AG04449 (cell line): ENCODE data around the gene SLC66A1.
"Not testable (repeated sequence)": the region's sequence is repeated elsewhere in the genome, so short reads cannot be mapped to it uniquely, and the experiment has no call there.

Source experiments
- CTCF ChIA-PET: fragments of 350-600 bp; formaldehyde crosslinking; extraction: SDS; loops from one replicate; lab custom pipeline; 2021; ENCODE audit warnings: antibody characterized with exemption; lab: Yijun Ruan, JAX
- POLR2A ChIA-PET: fragments of 400-600, 350-600 bp; formaldehyde crosslinking; extraction: SDS; loops from one replicate; lab custom pipeline; 2020; ENCODE audit warnings: antibody characterized with exemption, inconsistent platforms; lab: Yijun Ruan, JAX
- DNase-seq: peaks from one replicate; pipeline ENCODE4 v3.0.0-alpha.2; 2010; ENCODE audit warnings: low read depth, low spot score
- H3K4me3 ChIP-seq: 2 replicates; pipeline ENCODE4 v1.5.1; 2011; ENCODE audit warnings: low read depth, mild to moderate bottlenecking, control low read depth, low read length
- CTCF ChIP-seq: IDR thresholded peaks from one replicate; pipeline ENCODE4 v1.5.1; 2011; ENCODE audit warnings: mild to moderate bottlenecking, moderate library complexity, low read length, control low read depth, inconsistent platforms; ENCODE audit not compliant: insufficient read depth; ENCODE audit errors: missing control alignments

Gene SLC66A1

GRCh38 chr1:19311931-19312781 is at the start of gene SLC66A1, which contains the start of gene AKR7A2:
SLC66A1 (plus strand) TSS chr1:19312326; CDS start chr1:19317678, 5,352 bp downstream.
AKR7A2 (minus strand) TSS chr1:19312144; CDS start chr1:19312124, 20 bp downstream.
- H3K4me3 ChIP-seq, result peak within 1 kb of the TSS; percentile 83
- no peak for DNase-seq
- TF ChIP-seq CTCF, result no peak
- ChIA-PET POLR2A (interaction anchor here (0.6 to 1.5 kb wide), 2 partner anchors 24 to 51 kb away, joined by 3 to 4 read pairs; no protein-coding TSS in a partner anchor), CTCF (interaction anchor here (1.4 to 3.1 kb wide), 4 partner anchors 27 to 341 kb away, joined by 3 to 16 read pairs (median 4); no protein-coding TSS in a partner anchor)

- ChIA-PET POLR2A (no interaction called here), CTCF (interaction anchor here (1.2 to 3.2 kb wide), 2 partner anchors 12 to 22 kb away, joined by 3 to 11 read pairs; no protein-coding TSS in a partner anchor)
- no peak for DNase-seq
- no peak overlapping the region for H3K4me3 ChIP-seq
- TF ChIP-seq CTCF, result no peak
Observed at GRCh38 chr1:19262744-19263143, 49.4 kb upstream of the SLC66A1 start.

GRCh38 chr1:19268445-19268844 is 43.7 kb upstream of the SLC66A1 start:
- DNase-seq, result no peak
- POLR2A ChIA-PET, result no interaction called here
- no peak for TF ChIP-seq CTCF
- H3K4me3 ChIP-seq, result no peak overlapping the region
- CTCF ChIA-PET, result interaction anchor here (1.1 kb wide), 1 partner anchor 13 kb away, joined by 3 read pairs; no protein-coding TSS in a partner anchor

GRCh38 chr1:19269427-19270342 is 42.4 kb upstream of the SLC66A1 start:
- H3K4me3 ChIP-seq, POLR2A ChIA-PET, DNase-seq: not testable (repeated sequence)
- CTCF ChIA-PET, result interaction anchor here (1.1 kb wide), 1 partner anchor 11 kb away, joined by 3 read pairs; no protein-coding TSS in a partner anchor

GRCh38 chr1:19270343-19270730 is 41.8 kb upstream of the SLC66A1 start:
- POLR2A ChIA-PET, result not testable (repeated sequence)

GRCh38 chr1:19272064-19272463 is 40.1 kb upstream of the SLC66A1 start:
- no peak overlapping the region for H3K4me3 ChIP-seq
- DNase-seq, result no peak
- CTCF ChIA-PET, result no interaction called here
- POLR2A ChIA-PET, result no interaction called here
- no peak for TF ChIP-seq CTCF

More at GRCh38 chr1:19270343-19270730, 41.8 kb upstream of the SLC66A1 start:
- CTCF ChIA-PET, H3K4me3 ChIP-seq, DNase-seq: not testable (repeated sequence)
